Parietal lobe (tissue), 2 donors: ENCODE data around the gene TTLL6. TPM values are rescaled to one million over a fixed set of nuclear protein-coding genes. Genes with fewer than 3 reads are reported as not detected.

Source experiments
- small RNA-seq: library from RNA; depleted of rRNA; stranded (forward); fragments of <200 nt; gene quantifications from one replicate; pipeline ENCODE3, GENCODE V24; 2014; ENCODE audit warnings: low replicate concordance
- total RNA-seq: library from RNA; depleted of rRNA; stranded (reverse); fragments of >200 nt; gene quantifications from one replicate; pipeline ENCODE4 v1.2.3, GENCODE V29; 2014

The TTLL6 gene
- total RNA-seq, result not detected

GRCh38 chr17:48816774-48817590 lies at the start of gene TTLL6:
TTLL6 (minus strand) TSS chr17:48817229; CDS start chr17:48817072, 157 bp downstream.

GRCh38 chr17:48830840-48831548 lies 14.0 kb upstream of the TTLL6 start, which contains the start of gene CALCOCO2:
CALCOCO2 (plus strand) TSS chr17:48831035; CDS start chr17:48841708, 10,673 bp downstream.

GRCh38 chr17:48728232-48729231 lies 88.5 kb downstream of the TTLL6 start, which contains the start of gene HOXB13:
HOXB13 (minus strand) TSS chr17:48728750; CDS start chr17:48728593, 157 bp downstream.

GRCh38 chr17:48722915-48723422 lies 94.1 kb downstream of the TTLL6 start, which contains the start of gene PRAC2:
PRAC2 (plus strand) TSS chr17:48723185; CDS start chr17:48724411, 1,226 bp downstream.

GRCh38 chr17:48722201-48722907 lies 94.7 kb downstream of the TTLL6 start, which contains the start of gene PRAC1:
PRAC1 (minus strand) TSS chr17:48722518; CDS start chr17:48722392, 126 bp downstream.

Small RNAs within 50 kb of the gene (small RNA-seq; reads per million reads assigned to genes)
- not detected for gene COX6B1P2
- gene MIR3185, result not detected
- gene RF02132, result not detected
- not detected for gene RF02133
- gene RN7SL125P, result not detected

Other genes starting within 250 kb of the TTLL6 start
- gene HOXB4, start 238.9 kb downstream of the TTLL6 start, total RNA-seq, result not detected
- gene HOXB3, start 227.0 kb downstream of the TTLL6 start, total RNA-seq, result not detected
- gene HOXB5, start 223.4 kb downstream of the TTLL6 start, total RNA-seq, result not detected
- not detected for gene HOXB6, start 212.2 kb downstream of the TTLL6 start, total RNA-seq
- not detected for gene HOXB7, start 206.2 kb downstream of the TTLL6 start, total RNA-seq
- gene HOXB8, start 201.9 kb downstream of the TTLL6 start, total RNA-seq, result not detected
- gene HOXB9, start 190.9 kb downstream of the TTLL6 start, total RNA-seq, result not detected
- not detected for gene PRAC1, start 94.7 kb downstream of the TTLL6 start, total RNA-seq
- gene PRAC2, start 94.0 kb downstream of the TTLL6 start, total RNA-seq, result not detected
- not detected for gene HOXB13, start 88.5 kb downstream of the TTLL6 start, total RNA-seq
- gene CALCOCO2, start 13.8 kb upstream of the TTLL6 start, total RNA-seq, result 38.5 TPM
- 28.8 TPM for gene ATP5MC1, start 75.6 kb upstream of the TTLL6 start, total RNA-seq
- 61.0 TPM for gene UBE2Z, start 91.2 kb upstream of the TTLL6 start, total RNA-seq
- 59.8 TPM for gene SNF8, start 127.6 kb upstream of the TTLL6 start, total RNA-seq
- gene GIP, start 151.4 kb upstream of the TTLL6 start, total RNA-seq, result not detected
- 2.8 TPM for gene IGF2BP1, start 180.2 kb upstream of the TTLL6 start, total RNA-seq